Measurements from ENCODE around the gene FDXACB1. TPM values are rescaled to one million over a fixed set of nuclear protein-coding genes. Genes with fewer than 3 reads are reported as not detected.

The FDXACB1 gene
- total and polyA plus RNA-seq, 3 donors from 2014 or later: 7.2 to 7.8 (median 7.4) TPM

- H3K27me3 ChIP-seq: no peaks in the 10 kb centered on the region
- peak overlapping the region; percentile 90 for H3K27ac ChIP-seq
- peaks cover 21% of the 10 kb centered on the region for H3K4me1 ChIP-seq
- no peaks in the 10 kb centered on the region for H3K9me3 ChIP-seq
- H3K36me3 ChIP-seq (ENCODE audit: low read depth, missing control alignments): no peaks in the 10 kb centered on the region
- no peak overlapping the region for H3K4me3 ChIP-seq
- DNase-seq: no peak
- no peak for TF ChIP-seq POLR2A (IDR thresholded peaks at IDR 0.05)
- no peak for TF ChIP-seq CTCF (IDR thresholded peaks at IDR 0.05)
- intact Hi-C loops (cut with DNase I; ENCODE audit: low total_unique reads): no loop called here
- WGBS, 2 donors: 55 to 61% methylated on average over 9 of the region's 9 CpGs
Observed at GRCh38 chr11:111910676-111911562, 32.0 kb upstream of the FDXACB1 start.

- no peaks in the 10 kb centered on the region for H3K36me3 ChIP-seq (ENCODE audit: low read depth, missing control alignments)
- TF ChIP-seq CTCF (IDR thresholded peaks at IDR 0.05) (no peak), POLR2A (IDR thresholded peaks at IDR 0.05) (no peak)
- intact Hi-C loops (cut with DNase I; ENCODE audit: low total_unique reads): no loop called here
- no peak for DNase-seq
- 35 to 53% methylated on average over 5 of the region's 5 CpGs for WGBS, 2 donors
- H3K27me3 ChIP-seq: no peaks in the 10 kb centered on the region
- H3K27ac ChIP-seq: peak overlapping the region in 1 of 2 donors; percentile 57
- peaks cover 19% of the 10 kb centered on the region for H3K4me1 ChIP-seq
- no peak overlapping the region for H3K4me3 ChIP-seq
- H3K9me3 ChIP-seq: no peaks in the 10 kb centered on the region
Observed at GRCh38 chr11:111909378-111909777, 30.4 kb upstream of the FDXACB1 start.

- Histone ChIP-seq H3K9me3 (no peaks in the 10 kb centered on the region), H3K27me3 (no peaks in the 10 kb centered on the region), H3K4me3 (no peak overlapping the region), H3K4me1 (peaks cover 17% of the 10 kb centered on the region), H3K36me3 (ENCODE audit: low read depth, missing control alignments) (no peaks in the 10 kb centered on the region), H3K27ac (peak overlapping the region in 1 of 2 donors; percentile 57)
- intact Hi-C loops (cut with DNase I; ENCODE audit: low total_unique reads): no loop called here
- TF ChIP-seq CTCF (IDR thresholded peaks at IDR 0.05) (no peak), POLR2A (IDR thresholded peaks at IDR 0.05) (no peak)
- 84 to 90% methylated on average over 5 of the region's 5 CpGs for WGBS, 2 donors
- no peak for DNase-seq
Observed at GRCh38 chr11:111908639-111909305, 29.8 kb upstream of the FDXACB1 start.

- TF ChIP-seq CTCF (IDR thresholded peaks at IDR 0.05) (no peak), POLR2A (IDR thresholded peaks at IDR 0.05) (no peak)
- H3K4me1 ChIP-seq: peaks cover 8% of the 10 kb centered on the region
- intact Hi-C loops (cut with DNase I; ENCODE audit: low total_unique reads): no loop called here
- no peak for DNase-seq
- no peaks in the 10 kb centered on the region for H3K27me3 ChIP-seq
- H3K4me3 ChIP-seq: no peak overlapping the region
- no peaks in the 10 kb centered on the region for H3K36me3 ChIP-seq (ENCODE audit: low read depth, missing control alignments)
- H3K27ac ChIP-seq: no peak overlapping the region
- no peaks in the 10 kb centered on the region for H3K9me3 ChIP-seq
- WGBS, 2 donors: 76 to 91% methylated on average over 1 of the region's 1 CpG
Observed at GRCh38 chr11:111906680-111907079, 27.7 kb upstream of the FDXACB1 start.

Data from testis (tissue), 3 donors.